ENCODE data around the gene DLX5.

DLX5 gene

DNA sequence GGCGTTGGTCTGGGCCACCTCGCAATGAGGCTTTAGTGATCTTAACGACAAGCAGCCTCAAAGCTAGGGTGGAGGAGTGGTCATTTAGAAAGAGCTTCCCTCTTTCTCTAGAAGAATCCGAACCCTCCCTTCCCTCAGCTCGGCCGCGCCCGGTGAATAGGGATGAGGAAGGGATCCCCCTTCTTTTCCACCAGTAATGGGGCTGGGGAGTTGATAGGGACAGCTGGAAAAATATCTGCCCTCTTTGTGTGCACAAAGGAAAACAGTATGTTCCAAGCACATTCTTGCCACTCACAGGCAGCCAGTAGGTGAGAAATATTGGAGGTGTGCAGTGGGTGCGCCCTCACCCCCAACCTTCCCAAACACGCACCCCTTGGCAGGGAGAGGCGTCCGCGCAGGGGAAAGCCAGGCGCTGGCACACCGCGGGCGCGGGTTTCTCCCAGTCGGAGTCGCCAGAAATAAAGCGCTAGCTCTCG, 6.5 kb downstream of the DLX5 start:
- DNase-seq (ENCODE audit: low spot score): no peak

DNA sequence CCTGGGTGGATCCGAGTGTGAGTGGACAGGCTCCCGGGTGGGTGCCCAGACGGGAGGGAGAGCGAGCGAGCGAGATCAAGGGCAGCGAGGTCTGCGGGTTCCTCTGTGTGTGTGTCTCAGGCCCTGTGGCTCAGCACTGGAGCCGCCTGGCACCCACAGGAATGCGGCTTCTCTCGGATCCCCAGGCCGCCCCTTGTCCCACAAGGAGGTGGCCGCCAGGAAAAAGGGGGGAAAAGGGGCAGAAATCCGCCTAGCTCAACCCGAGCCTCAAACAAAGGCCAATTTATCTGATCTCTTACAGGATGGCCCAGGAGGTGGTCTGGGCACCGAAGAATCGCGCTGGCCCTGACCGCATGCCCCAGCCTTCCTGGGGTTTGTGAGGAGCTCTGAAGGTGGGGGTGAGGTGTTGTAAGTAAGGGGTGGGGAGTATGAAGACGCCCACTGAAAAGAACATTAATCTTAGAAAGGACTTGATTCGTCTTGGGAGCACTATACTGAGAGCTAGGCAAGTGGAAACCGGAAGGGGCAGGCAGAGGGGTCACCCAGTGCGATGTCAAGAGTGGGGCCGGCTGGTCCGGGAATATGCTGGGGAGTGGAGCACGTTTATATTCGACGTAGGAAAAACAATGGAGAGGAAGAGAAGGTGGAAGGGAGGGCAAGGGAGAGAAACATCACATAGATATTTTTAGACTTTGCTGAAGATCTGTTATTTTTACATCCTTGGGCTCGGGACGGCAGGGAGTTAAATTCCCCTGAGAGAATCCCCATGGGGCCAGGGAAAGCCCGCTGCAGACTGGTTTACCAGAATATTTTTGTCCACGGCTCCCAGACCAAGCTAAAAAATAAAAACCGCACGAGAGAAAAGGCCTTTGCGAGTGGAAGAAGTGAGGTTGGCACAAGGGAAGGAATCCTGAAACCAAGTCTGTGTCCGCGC, 7.2 kb downstream of the DLX5 start:
- no peak for DNase-seq (ENCODE audit: low spot score)

DNA sequence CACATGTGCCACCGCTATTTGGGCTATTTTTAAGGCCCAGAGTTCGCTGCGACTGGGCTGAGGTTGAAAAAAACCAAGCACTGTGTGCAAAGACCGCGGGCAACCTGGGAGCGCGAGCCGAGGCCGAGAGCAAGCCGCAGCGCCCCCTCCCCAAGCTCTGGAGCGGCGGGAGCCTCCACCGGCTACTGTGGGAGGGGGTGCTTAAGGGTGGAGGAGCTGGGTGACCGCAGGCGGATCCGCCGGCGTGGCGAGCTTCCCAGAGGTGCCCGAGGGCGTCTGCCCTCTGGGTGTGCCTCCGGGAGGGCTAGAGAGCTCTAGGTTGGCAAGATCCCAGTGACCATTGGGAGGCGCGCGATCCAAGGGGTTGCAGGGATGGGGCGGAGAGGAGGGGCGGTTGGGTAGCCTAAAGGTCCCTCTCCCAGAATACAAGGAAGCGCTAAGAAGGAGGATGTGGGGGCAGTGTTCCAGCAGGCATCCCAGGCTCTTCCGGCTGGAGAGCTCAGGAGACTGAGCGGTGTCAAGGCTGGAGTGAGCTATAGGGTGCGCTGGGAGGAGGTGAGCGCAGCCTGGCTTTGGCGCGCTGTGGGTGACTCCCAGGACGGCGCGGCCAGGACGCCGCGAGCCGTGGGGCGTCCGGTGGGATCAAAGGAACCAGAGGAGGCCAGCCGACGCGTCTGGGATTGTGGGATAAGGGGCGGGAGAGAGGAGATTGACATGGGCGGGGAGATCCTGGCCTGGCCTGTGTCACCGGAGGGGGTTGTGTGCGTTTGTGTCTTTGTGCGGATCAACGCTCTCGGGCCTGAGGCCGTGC, 8.0 kb downstream of the DLX5 start:
- peak; percentile 84 for DNase-seq (ENCODE audit: low spot score)

DNA sequence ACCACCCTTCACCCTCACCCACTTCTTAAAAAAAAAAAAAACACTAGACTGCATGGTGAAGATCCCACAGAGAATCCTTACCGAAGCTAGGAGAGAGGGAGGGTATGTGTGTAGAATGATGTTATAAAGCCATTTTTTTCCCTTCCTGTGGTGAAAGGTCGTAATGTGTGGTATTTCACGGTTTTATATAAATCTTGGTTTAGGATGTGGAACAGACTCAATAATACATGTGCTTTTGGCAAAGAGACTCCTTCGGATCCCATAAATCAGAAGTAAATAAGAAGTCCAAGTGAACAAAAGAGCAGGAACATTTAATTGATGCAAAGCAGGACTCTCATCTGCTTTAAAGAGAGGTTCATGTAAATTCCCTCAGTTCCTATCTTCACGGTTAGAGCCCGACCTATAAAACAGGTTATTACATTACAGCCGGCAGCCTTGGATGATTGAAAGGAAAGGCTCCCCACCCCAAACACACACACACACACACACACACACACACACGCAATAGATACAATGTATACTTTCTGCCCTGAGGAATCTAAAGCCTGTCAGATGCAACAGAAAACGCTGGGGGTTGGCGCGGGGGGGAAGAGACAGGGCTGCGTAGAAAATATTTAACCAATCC, 8.8 kb downstream of the DLX5 start:
- DNase-seq (ENCODE audit: low spot score): no peak

DNA sequence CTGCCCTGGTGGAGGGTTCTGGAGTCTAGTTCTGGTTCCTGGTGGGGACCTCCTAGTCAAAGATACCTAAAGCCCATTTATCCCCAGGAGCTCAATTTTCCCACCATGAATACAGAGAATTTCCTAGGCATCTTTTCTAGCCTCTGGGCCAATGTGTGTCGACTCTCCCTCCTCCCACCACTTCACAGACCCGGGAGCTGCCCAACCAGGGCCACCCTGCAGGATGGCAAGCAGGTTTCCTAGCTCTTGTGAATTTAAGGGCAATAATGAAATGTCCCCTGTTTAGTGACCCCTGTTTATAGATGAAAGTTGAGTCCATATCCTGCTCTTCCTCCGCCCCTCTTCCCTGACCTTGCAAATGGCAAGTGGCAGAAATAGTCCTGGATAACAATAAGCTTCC, 9.4 kb downstream of the DLX5 start:
- DNase-seq (ENCODE audit: low spot score): no peak

DNA sequence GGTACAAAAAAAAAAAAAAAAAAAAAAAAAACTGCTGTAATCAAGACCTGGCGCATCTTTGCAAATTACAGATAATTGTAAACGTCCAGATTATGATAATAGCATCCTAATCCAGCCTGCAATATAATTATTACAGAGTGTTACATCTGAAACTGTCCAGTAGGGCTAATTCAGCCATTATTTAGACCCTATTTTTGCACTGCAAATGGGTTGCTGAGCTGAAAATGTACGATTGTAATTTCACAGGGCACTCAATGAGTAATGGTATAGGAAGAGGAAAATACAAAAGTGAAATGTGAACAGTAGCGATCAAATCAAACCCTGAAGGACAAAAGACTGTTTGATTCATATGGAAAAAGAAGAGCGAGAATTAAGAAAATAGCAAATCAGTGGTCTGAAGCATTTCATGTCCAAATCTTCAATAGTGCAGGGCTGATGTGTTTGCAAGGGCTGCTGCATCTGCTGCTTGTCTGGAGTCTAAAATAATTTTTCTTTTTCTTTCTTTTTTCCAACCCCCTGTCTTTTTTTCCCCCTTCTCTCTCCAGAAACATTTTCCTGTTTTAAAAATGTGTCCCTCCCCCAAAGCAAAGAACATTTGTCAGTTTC, 10.4 kb downstream of the DLX5 start:
- DNase-seq (ENCODE audit: low spot score): no peak

DNA sequence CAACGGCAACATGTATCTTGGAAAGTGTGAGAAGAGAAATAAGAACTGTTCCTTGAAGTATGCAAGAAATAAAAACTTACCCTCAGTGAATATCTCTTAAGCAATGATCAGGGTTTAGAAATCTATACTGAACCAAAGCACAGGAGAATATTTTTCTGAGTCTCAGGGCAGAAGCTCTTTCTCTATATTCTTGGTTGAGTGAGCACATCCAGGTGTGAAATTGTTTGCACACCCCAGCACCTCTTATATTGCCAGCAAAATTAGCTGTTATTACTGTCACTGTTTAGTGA, 10.8 kb downstream of the DLX5 start:
- DNase-seq (ENCODE audit: low spot score): no peak

DNA sequence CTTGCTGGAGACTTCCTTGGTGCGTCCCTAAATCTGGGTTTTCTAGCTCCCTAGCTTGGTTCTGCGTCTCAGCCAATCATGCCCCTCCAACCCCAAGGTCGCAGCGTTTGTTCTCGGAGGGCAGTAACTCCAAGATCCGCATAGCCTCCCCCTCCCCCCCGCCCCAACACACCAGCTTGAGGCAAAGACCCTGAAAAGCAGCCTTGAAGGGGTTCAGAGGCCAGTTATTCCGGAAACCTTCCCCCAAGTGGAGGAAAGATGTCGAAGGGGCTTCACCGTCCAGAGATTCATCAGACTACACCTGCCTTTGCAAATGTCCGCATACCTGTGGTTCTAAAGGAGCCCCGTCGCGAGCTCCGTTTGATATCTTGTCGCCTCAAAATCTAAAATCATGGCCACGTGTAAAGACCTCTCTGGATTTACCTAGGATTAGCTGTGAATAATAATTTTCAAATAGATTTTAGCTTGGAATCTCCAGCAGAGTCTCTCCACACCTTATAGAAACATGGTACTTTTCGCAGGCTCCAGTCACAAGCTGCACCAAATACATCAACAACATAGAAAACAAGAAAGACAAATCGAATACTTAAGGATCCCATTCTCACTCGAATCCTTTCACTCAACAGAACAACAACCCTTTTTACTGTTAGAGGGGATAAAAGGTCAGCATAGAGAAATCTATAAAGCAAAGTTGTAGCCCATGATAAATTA, 11.3 kb downstream of the DLX5 start:
- DNase-seq (ENCODE audit: low spot score): no peak

DNA sequence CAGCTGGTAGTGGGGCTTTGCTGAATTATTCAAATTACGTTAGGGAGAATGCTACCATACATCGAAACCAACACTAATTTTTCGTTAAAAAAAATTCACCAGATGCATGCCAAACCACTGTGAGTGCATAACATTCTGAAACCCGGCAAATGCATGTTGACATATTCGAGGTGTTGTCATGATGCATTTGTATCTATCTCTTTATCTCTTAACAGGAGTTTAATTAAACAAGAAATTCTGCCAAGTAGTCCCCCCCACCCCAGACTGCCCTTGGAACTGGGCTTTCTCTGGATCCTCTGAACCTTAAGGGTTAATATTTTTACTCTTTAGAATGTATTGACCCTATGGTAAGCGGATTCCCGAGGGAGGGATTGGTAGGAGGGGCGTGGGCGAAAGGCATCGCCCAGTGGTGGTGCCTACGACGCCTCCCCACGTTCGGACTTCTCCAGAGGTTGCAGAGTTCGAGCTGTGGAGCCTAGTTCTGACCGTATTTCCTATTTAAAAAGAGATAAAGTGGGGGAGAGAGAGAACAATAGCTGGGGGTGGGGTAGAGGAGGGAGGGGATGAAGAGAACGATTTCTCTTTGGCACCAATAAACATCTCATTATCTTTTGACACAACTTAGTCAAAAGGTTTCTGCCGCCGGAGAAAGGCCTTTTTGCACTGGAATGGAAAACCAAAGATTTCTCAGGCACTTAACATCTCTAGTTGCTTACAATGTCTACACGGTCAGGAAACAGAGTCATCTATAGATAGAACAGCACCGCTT, 12.1 kb downstream of the DLX5 start:
- DNase-seq (ENCODE audit: low spot score): no peak

DNA sequence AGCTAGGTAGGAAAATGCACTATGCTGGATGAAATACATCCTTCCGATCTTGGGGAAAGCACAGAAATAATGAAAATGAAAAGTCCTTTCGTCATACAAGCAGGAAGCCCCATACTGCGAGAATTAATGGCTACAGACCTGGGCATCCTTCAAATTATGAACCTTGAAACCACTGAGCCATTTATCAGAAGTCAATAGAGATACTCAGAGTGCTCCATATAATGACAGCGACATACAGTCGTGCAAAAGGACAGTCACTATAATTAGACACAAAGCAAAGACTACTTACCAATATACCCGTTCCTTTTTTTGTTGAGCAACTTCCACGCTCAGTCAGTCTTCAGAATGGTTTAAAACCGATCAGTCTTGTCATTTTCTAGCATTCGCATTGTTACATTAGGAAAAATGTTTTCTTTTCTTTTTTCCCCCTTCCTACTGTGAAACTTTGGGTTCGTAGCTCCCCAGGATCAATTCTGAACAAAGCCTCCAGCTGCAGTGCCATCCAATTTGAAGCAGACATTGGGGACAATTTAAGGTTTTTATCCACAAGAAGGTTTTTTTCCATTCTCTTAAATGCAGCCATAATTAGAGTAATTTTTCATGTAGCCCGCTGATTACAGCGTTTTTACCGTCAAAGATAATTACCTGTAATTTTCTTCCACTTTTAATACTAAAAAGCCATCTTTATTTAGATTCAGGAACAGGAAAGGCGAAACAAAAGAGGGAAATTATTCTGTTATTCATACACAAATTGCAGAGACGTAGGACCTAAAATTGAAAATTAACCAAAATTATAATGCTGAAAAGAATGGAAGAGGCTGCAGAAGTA, 12.9 kb downstream of the DLX5 start:
- no peak for DNase-seq (ENCODE audit: low spot score)

DNA sequence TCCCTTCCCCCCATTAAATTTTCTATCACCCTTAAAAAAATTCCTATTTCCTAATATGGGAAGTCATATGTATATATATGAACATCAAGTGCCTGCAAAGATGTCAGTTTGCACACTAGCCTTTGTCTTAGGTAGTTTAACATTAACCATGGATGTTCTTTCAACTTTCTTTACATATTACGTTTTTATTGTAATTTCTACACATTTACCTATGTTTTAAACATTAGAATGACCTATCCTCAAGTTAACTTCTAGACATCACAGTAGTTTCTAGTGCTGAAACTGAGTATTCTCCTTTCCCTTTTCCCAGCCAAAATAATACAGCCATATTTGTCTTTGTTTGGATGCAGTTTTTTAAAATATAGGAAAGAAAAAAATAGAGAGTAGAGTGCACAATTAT, 13.5 kb downstream of the DLX5 start:
- DNase-seq (ENCODE audit: low spot score): no peak

DNA sequence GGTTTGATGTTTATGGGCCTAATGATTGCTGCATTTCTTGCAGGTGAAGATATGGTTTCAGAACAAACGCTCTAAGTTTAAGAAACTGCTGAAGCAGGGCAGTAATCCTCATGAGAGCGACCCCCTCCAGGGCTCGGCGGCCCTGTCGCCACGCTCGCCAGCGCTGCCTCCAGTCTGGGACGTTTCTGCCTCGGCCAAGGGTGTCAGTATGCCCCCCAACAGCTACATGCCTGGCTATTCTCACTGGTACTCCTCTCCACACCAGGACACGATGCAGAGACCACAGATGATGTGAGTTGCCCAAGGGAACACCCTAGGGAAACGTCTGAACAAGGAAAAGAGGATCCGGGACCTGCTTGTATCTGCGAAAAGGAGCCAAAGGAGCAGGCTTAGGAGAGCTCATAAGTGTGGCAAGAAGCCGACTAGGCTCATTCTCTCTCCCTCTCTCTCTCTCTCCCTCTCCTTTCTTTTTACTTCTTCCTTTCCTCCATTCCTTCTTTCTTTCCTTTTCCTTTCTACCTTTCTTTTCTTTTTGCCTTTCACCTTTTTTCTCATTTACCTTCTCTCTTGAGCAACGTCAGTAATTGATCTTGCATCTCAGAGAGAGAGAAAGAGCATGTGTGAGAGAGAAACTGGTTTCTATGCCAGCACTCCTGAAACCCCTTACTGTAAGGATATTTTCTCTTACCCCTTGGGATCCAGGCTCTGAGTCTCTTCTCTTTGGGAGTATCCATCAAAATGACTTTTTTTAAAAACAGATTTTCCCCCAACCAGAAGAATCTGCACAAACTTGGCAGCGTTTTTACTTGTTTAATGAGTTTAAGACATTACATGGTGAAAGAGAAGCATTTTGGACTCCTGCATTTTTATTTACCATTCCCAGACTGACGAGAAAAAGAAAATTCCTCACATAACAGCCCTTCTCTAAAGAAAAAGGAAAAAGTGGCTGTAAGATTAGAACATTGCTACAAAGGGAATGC, 14.6 kb downstream of the DLX5 start:
- DNase-seq (ENCODE audit: low spot score): no peak

DNA sequence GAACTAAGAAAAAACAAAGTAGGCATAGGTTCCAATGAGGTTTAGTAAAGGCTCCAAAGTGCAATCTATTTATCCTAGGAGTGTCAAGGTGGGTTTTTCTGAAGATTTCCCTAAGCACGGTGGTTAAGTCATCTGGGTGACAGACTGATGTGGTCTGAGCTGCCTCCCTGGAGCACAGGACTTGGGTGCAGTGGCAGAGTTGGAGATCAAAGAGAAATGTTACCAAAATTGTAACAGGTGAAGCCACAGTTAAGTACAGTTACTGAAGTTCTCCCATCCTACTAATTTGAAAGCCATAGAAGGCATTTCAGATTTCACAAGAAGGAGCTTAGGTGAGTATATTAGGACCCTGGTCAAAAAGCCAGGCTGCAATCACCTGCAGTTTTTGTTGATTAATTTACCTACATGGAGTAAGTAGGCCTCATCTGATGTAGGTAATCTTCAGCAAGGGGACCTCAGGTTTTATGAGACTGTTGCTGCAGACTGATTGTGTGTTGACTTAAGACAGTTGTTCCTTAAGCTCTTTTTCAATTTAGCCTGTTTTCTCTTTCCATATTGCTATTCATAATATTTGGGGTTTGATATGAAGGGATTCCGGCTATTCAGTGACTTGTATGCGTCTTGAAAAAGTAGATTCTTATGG, 16.2 kb downstream of the DLX5 start:
- no peak for DNase-seq (ENCODE audit: low spot score)

DNA sequence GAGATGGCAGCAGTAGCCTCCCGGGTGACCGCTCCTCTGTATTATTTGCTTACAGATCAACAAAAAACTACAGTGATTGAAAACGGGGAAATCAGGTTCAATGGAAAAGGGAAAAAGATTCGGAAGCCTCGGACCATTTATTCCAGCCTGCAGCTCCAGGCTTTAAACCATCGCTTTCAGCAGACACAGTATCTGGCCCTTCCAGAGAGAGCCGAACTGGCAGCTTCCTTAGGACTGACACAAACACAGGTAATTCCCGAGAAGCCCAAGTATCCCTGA, 17.1 kb downstream of the DLX5 start:
- DNase-seq (ENCODE audit: low spot score): no peak

DNA sequence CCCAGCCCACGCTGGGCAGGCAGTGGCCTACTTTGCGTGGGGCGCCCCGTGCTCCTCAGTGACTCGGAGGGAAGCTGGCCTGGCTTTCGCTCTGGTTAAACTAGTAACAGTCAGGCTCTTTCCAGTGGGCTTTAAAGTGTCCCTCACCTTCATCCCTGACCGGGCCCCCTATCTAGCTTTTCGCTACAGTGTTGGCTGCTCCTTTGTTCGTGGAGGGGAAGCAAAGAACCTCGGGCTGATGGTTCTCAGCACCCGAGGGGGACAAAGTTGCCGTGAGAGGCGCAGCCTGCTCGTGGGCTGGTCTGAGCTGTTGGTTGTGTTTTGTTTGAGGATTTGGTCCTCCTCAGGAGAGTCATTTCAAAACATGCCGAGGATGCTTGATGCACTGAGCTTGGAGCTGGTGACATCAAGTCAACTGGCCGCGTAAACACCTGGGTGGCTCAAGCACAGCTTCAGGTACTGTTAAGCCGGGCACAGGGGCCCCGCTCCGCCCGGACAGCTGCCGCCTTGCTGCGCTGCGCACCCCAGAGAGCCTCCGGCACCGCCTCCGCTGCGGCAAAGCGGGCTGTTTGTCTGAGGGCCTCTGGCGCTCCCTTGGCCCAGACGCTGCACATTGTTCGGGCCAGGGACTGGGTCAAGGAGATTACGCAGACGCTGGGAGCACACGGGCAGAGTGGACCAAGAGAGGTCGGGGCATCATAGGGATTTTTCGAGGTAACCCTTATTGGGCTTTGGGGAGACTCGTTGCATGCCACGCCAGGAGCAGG, 17.6 kb downstream of the DLX5 start:
- DNase-seq (ENCODE audit: low spot score): peak; percentile 63

DNA sequence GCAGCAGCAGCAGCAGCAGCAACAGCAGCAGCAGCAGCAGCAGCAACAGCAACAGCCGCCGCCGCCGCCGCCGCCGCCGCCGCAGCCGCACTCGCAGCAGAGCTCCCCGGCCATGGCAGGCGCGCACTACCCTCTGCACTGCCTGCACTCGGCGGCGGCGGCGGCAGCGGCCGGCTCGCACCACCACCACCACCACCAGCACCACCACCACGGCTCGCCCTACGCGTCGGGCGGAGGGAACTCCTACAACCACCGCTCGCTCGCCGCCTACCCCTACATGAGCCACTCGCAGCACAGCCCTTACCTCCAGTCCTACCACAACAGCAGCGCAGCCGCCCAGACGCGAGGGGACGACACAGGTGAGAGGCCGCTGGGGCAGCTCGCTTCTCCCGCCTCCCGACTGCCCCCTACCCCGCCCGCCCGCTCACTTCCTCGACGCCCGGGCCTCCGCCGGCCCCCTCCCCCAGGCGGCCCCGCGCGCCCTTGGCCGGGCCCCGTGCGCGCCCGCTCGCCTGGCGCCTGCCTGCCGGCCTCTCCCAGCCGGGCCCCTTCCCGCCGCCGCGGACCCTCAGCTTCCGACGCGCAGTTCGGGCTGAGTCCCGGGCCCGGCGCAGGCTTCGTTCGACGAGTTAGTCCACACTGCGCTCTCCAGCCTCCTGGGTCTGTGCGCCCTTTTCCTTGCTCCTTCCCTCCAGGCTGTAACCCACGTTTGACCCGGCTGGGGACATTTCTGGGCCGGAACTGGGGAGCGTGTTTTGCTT, 18.4 kb downstream of the DLX5 start:
- peak; percentile 82 for DNase-seq (ENCODE audit: low spot score)

Data from ecto neural progenitor cell (in vitro differentiated cells).